ENCODE measurements around the gene NAB1. TPM values are rescaled to one million over a fixed set of nuclear protein-coding genes. Genes with fewer than 3 reads are reported as not detected.

Gene NAB1
- total RNA-seq (100 to 1,000 TPM in 1 of 4 donors, 10 to 100 TPM in 3; 53.7 to 102 (median 66.7) TPM), polyA plus RNA-seq (10 to 100 TPM in 2 of 3 donors, 1 to 10 TPM in 1; 8.4 to 13.9 (median 13.6) TPM)

GRCh38 chr2:190649035-190649797 lies at the start of gene NAB1:
Gene NAB1 (plus strand): TSS chr2:190649083. CDS start chr2:190659177, 10,094 bp downstream.
- Histone ChIP-seq H3K4me1 (peaks cover 0 to 56% (median 35%) of the 10 kb centered on the region in 4 donors), H3K36me3 (no peaks in the 10 kb centered on the region), H3K4me3 (peak within 1 kb of the TSS; percentile 83 to 98 (median 96)), H3K27me3 (no peaks in the 10 kb centered on the region), H3K9me3 (no peaks in the 10 kb centered on the region), H3K27ac (peak within 1 kb of the TSS; percentile 93 to 96 (median 96))
- no peak for TF ChIP-seq CTCF (IDR thresholded peaks at IDR 0.05)
- peak in 2 of 4 donors; percentile 32 to 51 for TF ChIP-seq POLR2AphosphoS5 (IDR thresholded peaks at IDR 0.05)
- no peak for TF ChIP-seq POLR2A (IDR thresholded peaks at IDR 0.05)
- 0 to 1% methylated on average over 94 to 95 of the region's 95 CpGs for WGBS, 2 donors
- DNase-seq: peak; percentile 82
- intact Hi-C loops (cut with DNase I): loop anchor here (2.0 to 10.0 kb wide), 9 partner anchors 72 to 1028 kb away; partner anchors contain the start of genes GLS, INPP1, MFSD6 and NABP1

DNA sequence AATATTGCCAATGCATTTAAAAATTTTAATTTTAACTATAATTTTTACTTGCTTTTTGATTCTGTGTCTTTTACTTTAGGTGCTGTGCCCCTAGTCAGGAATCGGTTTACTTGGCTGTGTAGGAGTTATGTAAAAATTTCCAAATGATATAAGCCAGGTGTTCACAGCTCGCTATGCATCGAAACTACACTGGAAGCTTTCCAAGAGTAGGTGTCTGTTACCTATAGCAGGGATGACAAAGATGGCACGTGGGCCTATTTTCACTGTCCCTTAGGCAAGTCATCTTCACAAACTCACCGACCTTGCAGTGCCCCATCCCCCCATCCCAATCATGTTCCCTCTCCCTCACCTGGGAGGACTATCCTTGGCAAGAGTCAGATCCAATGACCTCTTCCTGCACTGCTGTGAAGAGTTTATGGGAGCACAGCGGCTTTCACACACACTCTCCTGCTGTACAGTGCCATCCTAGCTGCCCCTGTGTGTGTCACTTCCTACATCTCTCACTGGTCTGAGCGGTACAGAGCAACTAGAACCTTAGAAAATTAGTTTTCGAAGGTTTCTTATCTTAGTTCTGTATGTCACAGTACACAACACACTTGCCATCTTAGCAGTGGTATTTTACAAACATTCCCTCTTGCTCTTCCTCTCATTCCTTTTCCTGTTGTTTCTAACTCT lies 49.2 kb upstream of the NAB1 start:
- WGBS, 2 donors: 88 to 93% methylated on average over 8 of the region's 8 CpGs
- no peak for DNase-seq
- H3K4me3 ChIP-seq: no peak overlapping the region
- no peaks in the 10 kb centered on the region for H3K36me3 ChIP-seq
- no peak overlapping the region for H3K27ac ChIP-seq
- intact Hi-C loops (cut with DNase I): no loop called here
- no peaks in the 10 kb centered on the region for H3K27me3 ChIP-seq
- H3K4me1 ChIP-seq: no peaks in the 10 kb centered on the region
- no peak for TF ChIP-seq POLR2A (IDR thresholded peaks at IDR 0.05)
- H3K9me3 ChIP-seq: no peaks in the 10 kb centered on the region

DNA sequence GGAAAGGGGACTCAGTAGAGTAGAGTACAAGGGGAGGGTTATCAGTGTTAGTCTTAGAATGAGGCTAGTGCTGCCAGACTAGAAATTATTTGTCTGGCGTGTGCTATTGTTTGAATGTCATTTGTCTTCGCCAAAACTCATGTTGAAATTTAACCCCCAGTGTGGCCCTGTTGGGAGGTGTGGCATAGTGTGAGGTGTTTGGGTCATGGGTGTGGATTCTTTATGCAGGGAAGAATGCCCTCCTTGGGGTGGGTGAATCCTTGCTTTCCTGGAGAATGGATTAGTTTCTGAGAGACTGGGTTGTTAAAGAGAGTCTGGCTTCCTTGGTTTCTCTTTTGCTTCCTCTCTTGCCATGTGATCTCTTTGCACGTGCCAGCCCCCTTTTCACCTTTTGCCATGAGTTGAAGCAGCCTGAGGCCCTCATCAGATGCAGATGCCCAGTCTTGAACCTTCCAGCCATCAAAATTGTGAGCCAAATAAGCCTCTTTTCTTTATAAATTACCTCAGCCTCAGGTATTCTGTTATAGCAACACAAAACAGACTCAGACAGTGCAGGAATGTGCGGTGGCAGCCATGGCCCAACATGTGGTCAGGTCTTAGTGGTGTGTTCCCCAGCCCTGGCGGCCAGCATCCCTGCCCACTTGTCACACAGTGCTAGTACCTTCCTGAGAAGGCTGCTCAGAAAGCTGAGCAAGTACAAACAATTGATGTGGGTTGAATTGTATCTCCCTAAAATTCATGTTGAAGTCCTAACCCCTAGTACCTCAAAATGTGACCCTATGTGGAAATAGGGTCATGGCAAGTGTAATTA lies 48.4 kb upstream of the NAB1 start:
- no peaks in the 10 kb centered on the region for H3K4me1 ChIP-seq
- H3K9me3 ChIP-seq: no peaks in the 10 kb centered on the region
- H3K4me3 ChIP-seq: no peak overlapping the region
- no peak overlapping the region for H3K27ac ChIP-seq
- intact Hi-C loops (cut with DNase I): no loop called here
- H3K27me3 ChIP-seq: no peaks in the 10 kb centered on the region
- TF ChIP-seq POLR2AphosphoS5 (IDR thresholded peaks at IDR 0.05) (no peak), POLR2A (IDR thresholded peaks at IDR 0.05) (no peak), EP300 (IDR thresholded peaks at IDR 0.05) (no peak), CTCF (IDR thresholded peaks at IDR 0.05) (no peak)
- no peak for DNase-seq
- 54 to 76% methylated on average over 5 of the region's 5 CpGs for WGBS, 2 donors
- no peaks in the 10 kb centered on the region for H3K36me3 ChIP-seq

GRCh38 chr2:190603374-190603773 lies 45.5 kb upstream of the NAB1 start:
- H3K27me3 ChIP-seq: no peaks in the 10 kb centered on the region
- no peaks in the 10 kb centered on the region for H3K9me3 ChIP-seq
- no peak overlapping the region for H3K4me3 ChIP-seq
- H3K27ac ChIP-seq: no peak overlapping the region
- no peaks in the 10 kb centered on the region for H3K4me1 ChIP-seq
- H3K36me3 ChIP-seq: no peaks in the 10 kb centered on the region
- WGBS, 2 donors: 89% methylated on average over 5 of the region's 5 CpGs
- DNase-seq: no peak
- intact Hi-C loops (cut with DNase I): no loop called here
- TF ChIP-seq EP300 (IDR thresholded peaks at IDR 0.05) (no peak), POLR2A (IDR thresholded peaks at IDR 0.05) (no peak), POLR2AphosphoS5 (IDR thresholded peaks at IDR 0.05) (no peak), CTCF (IDR thresholded peaks at IDR 0.05) (no peak)
